KOPT-K1 (cell line): ENCODE results near the gene LMX1B.
"Not testable (repeated sequence)": the region's sequence is repeated elsewhere in the genome, so short reads cannot be mapped to it uniquely, and the experiment has no call there.

Source experiments
- H3K27ac ChIP-seq: fragments of 200-600 bp; sonication (generic); 2 replicates; pipeline ENCODE4 v1.5.1; 2016; ENCODE audit warnings: antibody characterized with exemption, mild to moderate bottlenecking, low read depth, low read length; ENCODE audit not compliant: poor library complexity, severe bottlenecking
- H3K36me3 ChIP-seq: fragments of 200-600 bp; sonication (generic); 2 replicates; pipeline ENCODE4 v1.5.1; 2017; ENCODE audit warnings: antibody characterized with exemption, mild to moderate bottlenecking, low read length, moderate library complexity; ENCODE audit not compliant: insufficient read depth
- H3K9me3 ChIP-seq: fragments of 200-600 bp; sonication (generic); 2 replicates; pipeline ENCODE4 v1.5.1; 2017; ENCODE audit warnings: antibody characterized with exemption, low read length, mild to moderate bottlenecking; ENCODE audit not compliant: insufficient read depth, poor library complexity, severe bottlenecking

Gene LMX1B

GRCh38 chr9:126721564-126721981 lies 107.8 kb downstream of the LMX1B start:
- H3K36me3 ChIP-seq = no peaks in the 10 kb centered on the region
- H3K27ac ChIP-seq = peak overlapping the region; percentile 89

GRCh38 chr9:126722252-126722921 lies 108.7 kb downstream of the LMX1B start:
- no peaks in the 10 kb centered on the region for H3K9me3 ChIP-seq
- H3K27ac ChIP-seq = peak overlapping the region; percentile 89
- H3K36me3 ChIP-seq = no peaks in the 10 kb centered on the region

More at GRCh38 chr9:126721564-126721981, 107.8 kb downstream of the LMX1B start:
- no peaks in the 10 kb centered on the region for H3K9me3 ChIP-seq

GRCh38 chr9:126722922-126723806 lies 109.4 kb downstream of the LMX1B start:
- Histone ChIP-seq H3K27ac (peak overlapping the region; percentile 89), H3K36me3 (no peaks in the 10 kb centered on the region), H3K9me3 (no peaks in the 10 kb centered on the region)

- Histone ChIP-seq H3K36me3 (no peaks in the 10 kb centered on the region), H3K9me3 (no peaks in the 10 kb centered on the region), H3K27ac (peak overlapping the region; percentile 89)
Observed at GRCh38 chr9:126723807-126724172, 110.1 kb downstream of the LMX1B start.

- H3K36me3 ChIP-seq = no peaks in the 10 kb centered on the region
- no peak overlapping the region for H3K27ac ChIP-seq
- H3K9me3 ChIP-seq = no peaks in the 10 kb centered on the region
Observed at GRCh38 chr9:126724226-126724625, 110.5 kb downstream of the LMX1B start.

GRCh38 chr9:126725485-126725884 lies 111.8 kb downstream of the LMX1B start:
- H3K9me3 ChIP-seq, H3K27ac ChIP-seq, H3K36me3 ChIP-seq: not testable (repeated sequence)

- not testable (repeated sequence) for H3K9me3 ChIP-seq, H3K27ac ChIP-seq, H3K36me3 ChIP-seq
Observed at GRCh38 chr9:126728210-126728609, 114.5 kb downstream of the LMX1B start.

- not testable (repeated sequence) for H3K27ac ChIP-seq, H3K36me3 ChIP-seq
- H3K9me3 ChIP-seq = peaks cover 12% of the 10 kb centered on the region
Observed at GRCh38 chr9:126730592-126730991, 116.9 kb downstream of the LMX1B start.

GRCh38 chr9:126733005-126733404 lies 119.3 kb downstream of the LMX1B start:
- H3K9me3 ChIP-seq = peaks cover 13% of the 10 kb centered on the region
- no peak overlapping the region for H3K27ac ChIP-seq
- no peaks in the 10 kb centered on the region for H3K36me3 ChIP-seq

GRCh38 chr9:126734877-126735276 lies 121.1 kb downstream of the LMX1B start:
- peaks cover 13% of the 10 kb centered on the region for H3K9me3 ChIP-seq
- H3K27ac ChIP-seq = no peak overlapping the region
- H3K36me3 ChIP-seq = no peaks in the 10 kb centered on the region

- H3K36me3 ChIP-seq = no peaks in the 10 kb centered on the region
- H3K9me3 ChIP-seq = peaks cover 13% of the 10 kb centered on the region
- no peak overlapping the region for H3K27ac ChIP-seq
Observed at GRCh38 chr9:126735482-126735881, 121.8 kb downstream of the LMX1B start.

GRCh38 chr9:126738553-126738952 lies 124.8 kb downstream of the LMX1B start:
- Histone ChIP-seq H3K27ac (no peak overlapping the region), H3K9me3 (peaks cover 13% of the 10 kb centered on the region), H3K36me3 (no peaks in the 10 kb centered on the region)

- Histone ChIP-seq H3K27ac (no peak overlapping the region), H3K36me3 (no peaks in the 10 kb centered on the region), H3K9me3 (no peaks in the 10 kb centered on the region)
Observed at GRCh38 chr9:126743041-126743440, 129.3 kb downstream of the LMX1B start.

GRCh38 chr9:126745574-126746411 lies 132.1 kb downstream of the LMX1B start:
- Histone ChIP-seq H3K9me3 (no peaks in the 10 kb centered on the region), H3K36me3 (no peaks in the 10 kb centered on the region), H3K27ac (peak overlapping the region; percentile 35)
